Measurements from ENCODE around the gene CREG2.

The CREG2 gene, protein sequence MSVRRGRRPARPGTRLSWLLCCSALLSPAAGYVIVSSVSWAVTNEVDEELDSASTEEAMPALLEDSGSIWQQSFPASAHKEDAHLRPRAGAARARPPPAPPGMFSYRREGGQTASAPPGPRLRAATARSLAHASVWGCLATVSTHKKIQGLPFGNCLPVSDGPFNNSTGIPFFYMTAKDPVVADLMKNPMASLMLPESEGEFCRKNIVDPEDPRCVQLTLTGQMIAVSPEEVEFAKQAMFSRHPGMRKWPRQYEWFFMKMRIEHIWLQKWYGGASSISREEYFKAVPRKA

GRCh38 chr2:101387151-101387834, at the start of gene CREG2:
TSS of gene CREG2 (minus strand) at chr2:101387503. CDS start at chr2:101387457, 46 bp downstream.
- peak; percentile 82 for DNase-seq (ENCODE audit: extremely low spot score)
- TF ChIP-seq ZNF384 (IDR thresholded peaks at IDR 0.05) (no peak), SUZ12 (IDR thresholded peaks at IDR 0.05) (no peak), ELF4 (IDR thresholded peaks at IDR 0.05) (no peak), FOXK2 (IDR thresholded peaks at IDR 0.05) (no peak), L3MBTL2 (conservative IDR thresholded peaks at IDR 0.05) (peak; percentile 56)
- ChIA-PET CTCF (interaction anchor here (0.6 to 2.3 kb wide), 18 partner anchors 9 to 400 kb away, joined by 3 to 15 read pairs (median 4); no protein-coding TSS in a partner anchor), POLR2A (interaction anchor here (1.0 to 1.6 kb wide), 3 partner anchors 22 to 79 kb away, joined by 3 to 4 read pairs (median 4); partner anchors contain the start of gene RNF149)

DNA sequence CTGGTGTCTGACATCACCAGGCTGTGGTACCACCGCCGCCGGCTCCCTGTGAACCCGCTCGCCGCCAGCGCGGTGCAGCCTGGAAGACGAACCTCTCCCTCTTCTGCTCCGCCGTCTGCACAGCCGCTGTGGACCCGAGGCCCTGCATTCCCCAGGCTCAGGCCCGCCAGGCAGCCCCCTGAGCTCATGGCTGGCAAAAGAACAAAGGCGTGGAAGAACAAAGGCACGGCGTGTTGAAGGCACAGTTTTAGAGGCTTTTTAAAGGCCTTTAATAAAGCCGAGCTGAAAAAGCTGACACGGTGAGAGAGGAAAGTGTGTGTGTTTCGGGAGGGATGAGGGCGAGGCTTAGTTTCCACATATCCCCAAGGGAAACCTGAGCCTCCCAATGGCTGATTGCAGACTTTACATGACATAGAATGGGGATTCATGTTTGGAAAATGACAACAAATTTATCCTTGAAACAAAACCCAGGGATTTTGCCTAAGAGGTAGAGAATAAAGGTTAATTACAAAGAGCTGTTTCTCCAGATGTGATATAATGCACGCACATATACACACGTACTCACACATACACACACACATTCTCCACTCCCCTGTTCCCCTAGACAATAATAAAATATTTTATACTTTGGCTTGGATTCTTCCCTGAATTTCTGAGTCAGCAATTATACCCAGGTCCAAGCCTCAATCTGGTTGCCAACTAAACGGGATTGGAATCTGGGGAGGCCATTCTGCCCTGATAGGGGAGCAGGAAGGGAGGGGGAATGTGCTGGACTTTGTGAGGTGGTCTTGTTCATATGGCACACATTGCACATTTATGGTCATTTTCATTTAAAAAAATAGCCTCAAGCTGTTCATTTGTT, 47.9 kb upstream of the CREG2 start:
- ChIA-PET POLR2A (no interaction called here), CTCF (interaction anchor here (0.6 kb wide), 1 partner anchor 196 kb away, joined by 3 read pairs; no protein-coding TSS in a partner anchor)
- TF ChIP-seq NFRKB (IDR thresholded peaks at IDR 0.05) (no peak), FOXK2 (IDR thresholded peaks at IDR 0.05) (no peak), SUZ12 (IDR thresholded peaks at IDR 0.05) (no peak), ELF4 (IDR thresholded peaks at IDR 0.05) (no peak), CTBP1 (IDR thresholded peaks at IDR 0.05; ENCODE audit: borderline replicate concordance) (no peak), ARNT (IDR thresholded peaks at IDR 0.05) (no peak), BHLHE40 (IDR thresholded peaks at IDR 0.05; ENCODE audit: borderline replicate concordance) (no peak), HDGF (IDR thresholded peaks at IDR 0.05; ENCODE audit: borderline replicate concordance) (no peak), ZNF384 (IDR thresholded peaks at IDR 0.05) (no peak), TARDBP (IDR thresholded peaks at IDR 0.05) (no peak), SP1 (IDR thresholded peaks at IDR 0.05) (no peak), LEF1 (IDR thresholded peaks at IDR 0.05; ENCODE audit: borderline replicate concordance) (no peak)
- TF ChIP-seq, protein P1, sequence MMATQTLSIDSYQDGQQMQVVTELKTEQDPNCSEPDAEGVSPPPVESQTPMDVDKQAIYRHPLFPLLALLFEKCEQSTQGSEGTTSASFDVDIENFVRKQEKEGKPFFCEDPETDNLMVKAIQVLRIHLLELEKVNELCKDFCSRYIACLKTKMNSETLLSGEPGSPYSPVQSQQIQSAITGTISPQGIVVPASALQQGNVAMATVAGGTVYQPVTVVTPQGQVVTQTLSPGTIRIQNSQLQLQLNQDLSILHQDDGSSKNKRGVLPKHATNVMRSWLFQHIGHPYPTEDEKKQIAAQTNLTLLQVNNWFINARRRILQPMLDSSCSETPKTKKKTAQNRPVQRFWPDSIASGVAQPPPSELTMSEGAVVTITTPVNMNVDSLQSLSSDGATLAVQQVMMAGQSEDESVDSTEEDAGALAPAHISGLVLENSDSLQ (IDR thresholded peaks at IDR 0.05): no peak
- no peak for DNase-seq (ENCODE audit: extremely low spot score)

DNA sequence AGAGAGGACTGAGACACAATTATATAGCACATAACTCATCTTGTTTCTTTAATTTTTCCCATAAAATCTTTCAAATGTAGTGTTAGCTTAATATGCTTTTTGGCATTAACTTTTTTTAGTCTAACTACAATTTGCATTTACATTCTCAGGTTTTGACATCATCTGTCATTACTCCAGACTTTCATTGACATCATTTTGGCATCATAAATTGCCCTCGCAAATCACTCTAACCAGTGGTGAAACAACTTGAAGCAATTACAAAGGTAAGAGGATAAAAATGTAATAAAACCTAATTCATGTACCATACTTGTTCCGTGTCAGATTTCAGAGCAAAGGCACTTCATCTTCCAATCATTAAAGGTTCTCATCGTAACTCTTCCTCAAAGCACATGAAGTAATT, 46.2 kb upstream of the CREG2 start:
- DNase-seq (ENCODE audit: extremely low spot score): no peak
- TF ChIP-seq FOXK2 (IDR thresholded peaks at IDR 0.05) (no peak), TARDBP (IDR thresholded peaks at IDR 0.05) (no peak), ZNF384 (IDR thresholded peaks at IDR 0.05) (no peak), CTBP1 (IDR thresholded peaks at IDR 0.05; ENCODE audit: borderline replicate concordance) (peak; percentile 74; the same call in 1 of the 2 replicates), BHLHE40 (IDR thresholded peaks at IDR 0.05; ENCODE audit: borderline replicate concordance) (no peak)
- TF ChIP-seq, protein P1 (IDR thresholded peaks at IDR 0.05): peak; percentile 89
- CTCF ChIA-PET: interaction anchor here (0.7 to 1.5 kb wide), 2 partner anchors 14 to 254 kb away, joined by 3 to 5 read pairs; no protein-coding TSS in a partner anchor
- POLR2A ChIA-PET: no interaction called here

DNA sequence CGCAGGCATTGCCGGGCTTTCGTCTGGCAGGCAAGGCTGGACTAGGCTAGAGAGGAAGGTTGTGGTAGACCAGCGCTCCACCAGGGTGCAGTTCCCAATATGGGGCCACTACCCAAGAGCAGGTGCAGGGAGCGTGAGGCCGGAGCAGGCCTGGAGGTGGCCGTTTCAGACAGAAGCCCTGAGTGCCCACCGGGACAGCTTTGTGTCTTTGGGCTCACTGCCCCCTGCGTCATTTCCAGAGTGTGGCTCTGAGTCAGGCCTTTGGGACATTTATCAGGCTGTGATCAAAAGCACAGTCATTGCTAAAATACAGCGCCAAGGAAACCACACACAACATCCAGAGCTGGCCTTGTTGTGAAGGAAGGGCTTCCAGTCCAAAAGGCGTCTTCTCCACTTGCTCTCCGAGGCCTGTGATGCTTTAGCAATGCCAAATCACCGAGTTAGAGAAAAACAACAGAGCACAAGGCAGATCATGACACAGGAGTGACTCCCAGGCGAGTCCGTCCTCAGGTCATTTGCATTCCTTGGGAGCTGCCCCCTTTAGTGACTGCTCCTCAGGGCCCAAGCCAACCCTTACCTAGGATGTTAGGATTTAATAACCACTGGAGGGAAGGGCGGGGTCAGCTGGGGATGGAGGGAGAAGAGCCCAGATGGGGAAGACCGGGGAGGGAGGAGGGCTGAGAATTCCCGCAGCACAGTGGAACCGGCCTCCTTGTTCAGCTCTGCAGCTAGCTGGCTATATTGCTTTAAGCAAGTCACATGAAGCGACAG, 45.3 kb upstream of the CREG2 start:
- TF ChIP-seq ELF4 (IDR thresholded peaks at IDR 0.05): no peak
- no peak for TF ChIP-seq FOXM1 (IDR thresholded peaks at IDR 0.05; ENCODE audit: borderline replicate concordance)
- TF ChIP-seq FOXK2 (IDR thresholded peaks at IDR 0.05): no peak
- no peak for TF ChIP-seq SUZ12 (IDR thresholded peaks at IDR 0.05)
- TF ChIP-seq TARDBP (IDR thresholded peaks at IDR 0.05): no peak
- no peak for TF ChIP-seq NFRKB (IDR thresholded peaks at IDR 0.05)
- TF ChIP-seq HDGF (IDR thresholded peaks at IDR 0.05; ENCODE audit: borderline replicate concordance): no peak
- no peak for TF ChIP-seq SP1 (IDR thresholded peaks at IDR 0.05)
- TF ChIP-seq LEF1 (IDR thresholded peaks at IDR 0.05; ENCODE audit: borderline replicate concordance): no peak
- TF ChIP-seq, protein P1 (IDR thresholded peaks at IDR 0.05): no peak
- no peak for TF ChIP-seq ZNF384 (IDR thresholded peaks at IDR 0.05)
- no peak for TF ChIP-seq BHLHE40 (IDR thresholded peaks at IDR 0.05; ENCODE audit: borderline replicate concordance)
- no peak for TF ChIP-seq FOXA1 (IDR thresholded peaks at IDR 0.05)
- DNase-seq (ENCODE audit: extremely low spot score): no peak
- POLR2A ChIA-PET: no interaction called here
- CTCF ChIA-PET: interaction anchor here (1.5 kb wide), 1 partner anchor 14 kb away, joined by 5 read pairs; no protein-coding TSS in a partner anchor

DNA sequence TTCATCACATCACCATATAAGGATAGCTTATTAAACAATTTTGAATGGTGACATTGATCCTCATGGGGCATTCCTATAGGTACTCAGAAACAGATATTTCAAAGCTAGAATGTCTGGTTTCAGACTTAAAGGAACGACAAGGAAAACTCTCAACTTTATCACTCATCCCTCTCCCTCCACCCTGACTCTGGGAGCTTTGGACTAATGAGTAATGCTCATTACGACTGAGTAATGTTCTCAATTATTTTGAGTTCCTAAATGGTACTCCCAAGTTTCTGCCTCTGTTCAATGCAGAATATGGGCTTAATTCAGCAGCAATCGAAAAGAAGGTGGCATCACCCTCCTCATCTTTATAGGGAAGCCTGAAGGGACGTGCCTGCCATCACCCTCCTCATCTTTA, 44.2 kb upstream of the CREG2 start:
- ChIA-PET CTCF (interaction anchor here (0.6 kb wide), 1 partner anchor 1011 kb away, joined by 3 read pairs; no protein-coding TSS in a partner anchor), POLR2A (no interaction called here)
- TF ChIP-seq ARNT (IDR thresholded peaks at IDR 0.05) (no peak), SUZ12 (IDR thresholded peaks at IDR 0.05) (no peak), SP1 (IDR thresholded peaks at IDR 0.05) (no peak), ELF4 (IDR thresholded peaks at IDR 0.05) (no peak), TARDBP (IDR thresholded peaks at IDR 0.05) (no peak), HDGF (IDR thresholded peaks at IDR 0.05; ENCODE audit: borderline replicate concordance) (no peak), ZNF384 (IDR thresholded peaks at IDR 0.05) (no peak), BHLHE40 (IDR thresholded peaks at IDR 0.05; ENCODE audit: borderline replicate concordance) (no peak), FOXK2 (IDR thresholded peaks at IDR 0.05) (no peak), L3MBTL2 (conservative IDR thresholded peaks at IDR 0.05) (no peak), FOXM1 (IDR thresholded peaks at IDR 0.05; ENCODE audit: borderline replicate concordance) (no peak), LEF1 (IDR thresholded peaks at IDR 0.05; ENCODE audit: borderline replicate concordance) (no peak)
- TF ChIP-seq, protein P1 (IDR thresholded peaks at IDR 0.05): no peak
- no peak for DNase-seq (ENCODE audit: extremely low spot score)
